H1 (cell line): ENCODE measurements around the gene LDLRAD3. TPM values are rescaled to one million over a fixed set of nuclear protein-coding genes. Genes with fewer than 3 reads are reported as not detected.

Experiments
- CTCF ChIA-PET: fragments of 300-600 bp; sonication (Branson Sonifier 250); formaldehyde crosslinking; loops from one replicate; lab custom pipeline; 2021; ENCODE audit not compliant: partially characterized antibody; lab: Charles Lee
- POLR2A ChIA-PET: fragments of 300-600 bp; sonication (Branson Sonifier 250); formaldehyde crosslinking; loops from one replicate; lab custom pipeline; 2021; ENCODE audit warnings: inconsistent platforms; ENCODE audit not compliant: partially characterized antibody; lab: Charles Lee
- DNase-seq, 2 experiments: peaks; one replicate each; pipeline versions ENCODE4 v3.0.0 to v3.0.0-alpha.2; 2010 to 2022; ENCODE audit warnings: low spot score in 2 of 2, low read depth in 1 of 2, mixed read lengths in 1 of 2
- FAIRE-seq: peaks from 2 replicates; lab custom pipeline; 2011; peaks lifted over from hg19 to GRCh38; lab: Jason Lieb, UNC
- H2AFZ ChIP-seq: 2 replicates; pipeline ENCODE4 v1.8.1; 2012; ENCODE audit warnings: low read length, inconsistent platforms
- H2AK5ac ChIP-seq: 2 replicates; pipeline ENCODE4 v1.6.1; 2013; ENCODE audit warnings: low read depth, low read length
- H2BK120ac ChIP-seq: replicated peaks from 2 replicates; pipeline ENCODE3; 2013; ENCODE audit warnings: low read depth, low read length, inconsistent platforms
- H2BK12ac ChIP-seq: 2 replicates; pipeline ENCODE4 v1.6.1; 2013; ENCODE audit warnings: low read depth, low read length
- H2BK15ac ChIP-seq: 2 replicates; pipeline ENCODE4 v1.6.1; 2013; ENCODE audit warnings: low read length
- H2BK20ac ChIP-seq: 2 replicates; pipeline ENCODE4 v1.6.1; 2013; ENCODE audit warnings: low read length
- H2BK5ac ChIP-seq: 2 replicates; pipeline ENCODE4 v1.6.1; 2013; ENCODE audit warnings: low read depth, low read length
- H3K14ac ChIP-seq: 2 replicates; pipeline ENCODE4 v1.6.1; 2013; ENCODE audit warnings: inconsistent platforms; ENCODE audit not compliant: insufficient read length
- H3K18ac ChIP-seq: 2 replicates; pipeline ENCODE4 v1.6.1; 2013; ENCODE audit warnings: low read length; ENCODE audit errors: extremely low read depth
- H3K23ac ChIP-seq: 2 replicates; pipeline ENCODE4 v1.6.1; 2013; ENCODE audit warnings: inconsistent platforms; ENCODE audit not compliant: insufficient read length
- H3K23me2 ChIP-seq: 2 replicates; pipeline ENCODE4 v1.6.1; 2013; ENCODE audit warnings: low read depth, low read length
- H3K27ac ChIP-seq: 2 replicates; pipeline ENCODE4 v1.6.1; 2011; ENCODE audit warnings: low read depth, low read length, inconsistent platforms
- H3K27me3 ChIP-seq, 4 experiments: replicated peaks in 1 of 4; 1 replicate in 1 of 4; 2 replicates in 3 of 4; pipeline versions ENCODE4 v1.6.1 to v1.8.1; 2011 to 2013; ENCODE audit warnings: low read length in 3 of 4, mild to moderate bottlenecking in 3 of 4, inconsistent platforms in 2 of 4, mixed read lengths in 2 of 4, moderate library complexity in 1 of 4; ENCODE audit not compliant: control insufficient read depth in 3 of 4, insufficient read depth in 3 of 4; ENCODE audit errors: extremely low read depth in 1 of 4
- H3K36me3 ChIP-seq, 4 experiments: 2 replicates each; pipeline versions ENCODE4 v1.6.1 to v1.8.1; 2011 to 2013; ENCODE audit warnings: mild to moderate bottlenecking in 4 of 4, low read length in 3 of 4, moderate library complexity in 2 of 4, control low read depth in 1 of 4, inconsistent platforms in 1 of 4; ENCODE audit not compliant: insufficient read depth in 4 of 4, control insufficient read depth in 2 of 4
- H3K4ac ChIP-seq: replicated peaks from 2 replicates; pipeline ENCODE3; 2013; ENCODE audit warnings: low read length, low read depth, mixed read lengths, inconsistent platforms; ENCODE audit not compliant: insufficient read length
- H3K4me1 ChIP-seq, 4 experiments: replicated peaks in 1 of 4; 1 replicate in 1 of 4; 2 replicates in 3 of 4; pipeline versions ENCODE4 v1.6.1 to v1.8.1; 2011 to 2013; ENCODE audit warnings: low read length in 3 of 4, inconsistent platforms in 2 of 4, mixed read lengths in 1 of 4; ENCODE audit not compliant: insufficient read depth in 4 of 4, control insufficient read depth in 3 of 4
- H3K4me2 ChIP-seq, 2 experiments: 2 replicates each; pipeline versions ENCODE4 v1.6.1 to v1.8.1; 2011 to 2013; ENCODE audit warnings: low read depth in 2 of 2, low read length in 2 of 2, control low read depth in 1 of 2, inconsistent platforms in 1 of 2, mild to moderate bottlenecking in 1 of 2; ENCODE audit not compliant: insufficient read depth in 1 of 2
- H3K4me3 ChIP-seq, 4 experiments: fragments of 200-600, 300-600 bp in 1 of 4; sonication (generic), shearing (Covaris generic), sonication (Bioruptor Twin) in 1 of 4; 2 replicates each; pipeline versions ENCODE4 v1.5.1 to v1.8.1; 2011 to 2016; ENCODE audit warnings: low read length in 4 of 4, low read depth in 3 of 4, control low read depth in 2 of 4, inconsistent platforms in 2 of 4, mild to moderate bottlenecking in 2 of 4, mixed read lengths in 1 of 4, moderate library complexity in 1 of 4; ENCODE audit not compliant: insufficient read depth in 2 of 4; ENCODE audit errors: extremely low read depth in 1 of 4
- H3K56ac ChIP-seq: replicated peaks from 2 replicates; pipeline ENCODE3; 2013; ENCODE audit warnings: low read depth, mild to moderate bottlenecking, mixed read lengths, low read length, inconsistent platforms; ENCODE audit not compliant: insufficient read length
- H3K79me1 ChIP-seq: 2 replicates; pipeline ENCODE4 v1.6.1; 2013; ENCODE audit warnings: low read depth, low read length, control low read depth
- H3K79me2 ChIP-seq, 2 experiments: 2 replicates each; pipeline versions ENCODE4 v1.6.1 to v1.8.1; 2012 to 2013; ENCODE audit warnings: low read length in 2 of 2, mild to moderate bottlenecking in 2 of 2, inconsistent platforms in 1 of 2; ENCODE audit not compliant: insufficient read depth in 2 of 2, control insufficient read depth in 1 of 2
- H3K9ac ChIP-seq, 4 experiments: replicated peaks in 1 of 4; 1 replicate in 1 of 4; 2 replicates in 3 of 4; pipeline versions ENCODE4 v1.6.1 to v1.8.1; 2011 to 2013; ENCODE audit warnings: low read depth in 3 of 4, low read length in 3 of 4, control low read depth in 2 of 4, mild to moderate bottlenecking in 2 of 4, moderate library complexity in 2 of 4, inconsistent platforms in 1 of 4; ENCODE audit errors: extremely low read depth in 1 of 4
- H3K9me3 ChIP-seq, 2 experiments: 2 replicates each; pipeline versions ENCODE4 v1.6.1 to v1.8.1; 2012 to 2013; ENCODE audit warnings: mild to moderate bottlenecking in 2 of 2, moderate library complexity in 2 of 2, control low read depth in 1 of 2, inconsistent platforms in 1 of 2, low read depth in 1 of 2, low read length in 1 of 2, mixed read lengths in 1 of 2; ENCODE audit not compliant: insufficient read depth in 2 of 2
- H4K20me1 ChIP-seq, 2 experiments: replicated peaks in 1 of 2; 2 replicates each; pipeline versions ENCODE3 to v1.8.1; 2011 to 2013; ENCODE audit warnings: inconsistent platforms in 2 of 2, low read length in 2 of 2, mild to moderate bottlenecking in 1 of 2; ENCODE audit not compliant: insufficient read depth in 2 of 2, control insufficient read depth in 1 of 2
- H4K5ac ChIP-seq: 2 replicates; pipeline ENCODE4 v1.6.1; 2013; ENCODE audit warnings: low read length, low read depth, mixed read lengths, inconsistent platforms; ENCODE audit not compliant: insufficient read length
- H4K8ac ChIP-seq: 2 replicates; pipeline ENCODE4 v1.8.0; 2013; ENCODE audit warnings: mild to moderate bottlenecking, moderate library complexity, low read length, inconsistent platforms; ENCODE audit not compliant: insufficient read depth; ENCODE audit errors: extremely low read depth
- H4K91ac ChIP-seq: replicated peaks from 2 replicates; pipeline ENCODE3; 2013; ENCODE audit warnings: low read length, mixed read lengths, inconsistent platforms; ENCODE audit not compliant: insufficient read length
- BCL11A ChIP-seq, 2 experiments: IDR thresholded peaks; one replicate each; pipeline ENCODE4 v1.6.1; 2011; ENCODE audit warnings: low read depth in 2 of 2, low read length in 2 of 2, mild to moderate bottlenecking in 2 of 2
- CHD1 ChIP-seq: IDR thresholded peaks from 2 replicates; pipeline ENCODE4 v1.6.1; 2012; ENCODE audit warnings: low read depth, low read length, improper control_type of control experiment
- EP300 ChIP-seq, 2 experiments: IDR thresholded peaks; 1 replicate in 1 of 2; 2 replicates in 1 of 2; pipeline ENCODE4 v1.6.1; 2011 to 2012; ENCODE audit warnings: low read depth in 2 of 2, low read length in 2 of 2, mild to moderate bottlenecking in 2 of 2, borderline replicate concordance in 1 of 2, inconsistent platforms in 1 of 2, moderate library complexity in 1 of 2
- EZH2 ChIP-seq: fragments of 200-600 bp; sonication (generic); IDR thresholded peaks from 2 replicates; pipeline ENCODE4 v1.7.1; 2012; ENCODE audit warnings: low read depth, mild to moderate bottlenecking, moderate library complexity, low read length, inconsistent platforms; ENCODE audit not compliant: severe bottlenecking
- KDM4A ChIP-seq: IDR thresholded peaks from one replicate; pipeline ENCODE4 v1.7.1; 2012; ENCODE audit warnings: low read depth, mild to moderate bottlenecking, moderate library complexity, low read length, inconsistent platforms; ENCODE audit not compliant: severe bottlenecking
- KDM5A ChIP-seq: fragments of 200-600 bp; IDR thresholded peaks from 2 replicates; pipeline ENCODE4 v1.7.1; 2012; ENCODE audit warnings: mild to moderate bottlenecking, low read length, inconsistent platforms, mixed read lengths
- POLR2AphosphoS5 ChIP-seq: IDR thresholded peaks from 2 replicates; pipeline ENCODE4 v1.6.1; 2011; ENCODE audit warnings: low read depth, low read length
- SIN3A ChIP-seq, 2 experiments: IDR thresholded peaks in 1 of 2; conservative IDR thresholded peaks in 1 of 2; 2 replicates each; pipeline ENCODE4 v1.6.1; 2011 to 2012; ENCODE audit warnings: low read length in 2 of 2, improper control_type of control experiment in 1 of 2, low read depth in 1 of 2, mild to moderate bottlenecking in 1 of 2
- SIRT6 ChIP-seq: IDR thresholded peaks from one replicate; pipeline ENCODE4 v1.7.1; 2012; ENCODE audit warnings: low read length, inconsistent platforms
- SIX5 ChIP-seq: IDR thresholded peaks from 2 replicates; pipeline ENCODE4 v1.6.1; 2011; ENCODE audit warnings: mild to moderate bottlenecking, low read depth, low read length
- SP1 ChIP-seq: IDR thresholded peaks from 2 replicates; pipeline ENCODE4 v1.6.1; 2011; ENCODE audit warnings: low read depth, low read length
- SP2 ChIP-seq: IDR thresholded peaks from 2 replicates; pipeline ENCODE4 v1.6.1; 2012; ENCODE audit warnings: mild to moderate bottlenecking, low read length, inconsistent platforms
- TAF1 ChIP-seq: IDR thresholded peaks from 2 replicates; pipeline ENCODE4 v1.6.1; 2011; ENCODE audit warnings: mild to moderate bottlenecking, low read depth, low read length
- ZNF274 ChIP-seq: IDR thresholded peaks from 2 replicates; pipeline ENCODE4 v1.7.0; 2012; ENCODE audit warnings: low read length, borderline replicate concordance; ENCODE audit errors: extremely low read depth
- WGBS, 2 experiments: shearing (Covaris generic) in 1 of 2; methylation state at CpG; one replicate each; pipeline versions ENCODE4 v1.1.6 to v1.1.7; 2013 to 2015; ENCODE audit warnings: low lambda C conversion rate in 2 of 2, mixed read lengths in 2 of 2, inconsistent platforms in 1 of 2, low coverage in 1 of 2, missing lambda C conversion rate in 1 of 2; ENCODE audit not compliant: insufficient replicate concordance in 2 of 2, insufficient coverage in 1 of 2, insufficient read length in 1 of 2; ENCODE audit errors: extremely low coverage in 1 of 2, missing lambda C conversion rate in 1 of 2; 5-methylcytosine and 5-hydroxymethylcytosine counted together
- polyA plus RNA-seq, 7 experiments: library from polyadenylated mRNA; depleted of rRNA in 3 of 7; stranded (reverse) in 5 of 7; unstranded in 2 of 7; fragments of >200 nt in 5 of 7; fragments of 200-250 nt in 2 of 7; gene quantifications; 1 replicate in 5 of 7; 2 replicates in 1 of 7; 4 replicates in 1 of 7; pipeline versions ENCODE4 v1.2.1 to v1.2.3, GENCODE V29; 2011 to 2013; ENCODE audit warnings: missing spikeins in 2 of 7, mixed read lengths in 2 of 7
- total RNA-seq: library from RNA; stranded (reverse); fragmentation: NEBNext Ultra II Directional; extraction: Animal tissue kit (Norgen Biotek cat#: 25700); gene quantifications from 2 replicates; pipeline ENCODE4 v1.2.1, GENCODE V29; 2021

Gene LDLRAD3
- total and polyA plus RNA-seq, 2 of the 8 experiments (the other 6 are each of a cell fraction or from before 2014, with no cell fraction given), result 18.6 to 22.8 TPM

- Histone ChIP-seq H3K9ac (no peak overlapping the region), H4K91ac (peak overlapping the region; percentile 50), H3K9me3 (peaks cover 0 to 5% of the 10 kb centered on the region in 2 experiments; a peak in 3 of 4 replicates), H3K18ac (no peak overlapping the region), H2BK5ac (no peak overlapping the region), H2BK12ac (peak overlapping the region; percentile 5; the same call in 1 of the 2 replicates), H3K36me3 (peaks cover 2 to 16% (median 5%) of the 10 kb centered on the region in 4 experiments; a peak in 5 of 8 replicates), H3K14ac (no peak overlapping the region), H4K8ac (peak overlapping the region; percentile 32; the same call in 1 of the 2 replicates), H2BK120ac (no peak overlapping the region), H3K4ac (no peak overlapping the region), H2BK20ac (no peak overlapping the region), H3K23me2 (no peaks in the 10 kb centered on the region; the same call in 1 of the 2 replicates), H3K27ac (no peak overlapping the region), H3K4me1 (peaks cover 0 to 5% (median under 1%) of the 10 kb centered on the region in 4 experiments; a peak in 3 of 7 replicates), H3K4me2 (no peak overlapping the region), H3K79me2 (peaks cover 0 to 15% of the 10 kb centered on the region in 2 experiments; a peak in 1 of 4 replicates), H3K56ac (no peak overlapping the region), H2AK5ac (peak overlapping the region; percentile 48), H3K27me3 (no peaks in the 10 kb centered on the region), H4K20me1 (no peaks in the 10 kb centered on the region), H4K5ac (no peak overlapping the region), H3K23ac (no peak overlapping the region), H2AFZ (no peak overlapping the region), H3K79me1 (peaks cover 3% of the 10 kb centered on the region; the same call in 1 of the 2 replicates), H3K4me3 (no peak overlapping the region), H2BK15ac (no peak overlapping the region)
- POLR2A ChIA-PET, result no interaction called here
- CTCF ChIA-PET, result interaction anchor here (1.0 to 2.5 kb wide), 7 partner anchors 9 to 257 kb away, joined by 3 to 11 read pairs (median 4); no protein-coding TSS in a partner anchor
- no peak for DNase-seq
- no peak for FAIRE-seq
- WGBS, 2 experiments, result 96% methylated on average over 11 of the region's 11 CpGs; no CpG with 5 or more reads in 1 of the 2 experiments
- TF ChIP-seq EP300 (IDR thresholded peaks at IDR 0.05; ENCODE audit: borderline replicate concordance in 1 of 2, low read depth in 2 of 2, low read length in 2 of 2), result no peak
- no peak for TF ChIP-seq ZNF274
- TF ChIP-seq SIN3A (conservative IDR thresholded peaks at IDR 0.05 in 1 of 2, IDR thresholded peaks at IDR 0.05 in 1 of 2; ENCODE audit: low read depth in 1 of 2, low read length in 2 of 2), result no peak
- no peak for TF ChIP-seq EZH2
- no peak for TF ChIP-seq POLR2AphosphoS5
- TF ChIP-seq BCL11A (IDR thresholded peaks at IDR 0.05; ENCODE audit: low read depth in 2 of 2, low read length in 2 of 2), result no peak
- TF ChIP-seq TAF1, result no peak
- TF ChIP-seq SIRT6, result no peak
- no peak for TF ChIP-seq KDM4A
- TF ChIP-seq CHD1, result no peak
- no peak for TF ChIP-seq SIX5
- no peak for TF ChIP-seq SP2
- TF ChIP-seq KDM5A, result no peak
- TF ChIP-seq SP1, result no peak
Observed at GRCh38 chr11:36078686-36079055, 134.8 kb downstream of the LDLRAD3 start.
